Fibroblast of lung (primary cell): ENCODE measurements around the gene WWOX.

Experiments used
- EZH2 ChIP-seq: IDR thresholded peaks from 2 replicates; pipeline ENCODE4 v1.5.1; 2012; ENCODE audit warnings: low read length, control low read depth, mild to moderate bottlenecking; ENCODE audit errors: missing control alignments
- TF ChIP-seq, protein P1 (sequence below), 2 donors: IDR thresholded peaks in 1 of 2; conservative IDR thresholded peaks in 1 of 2; 1 replicate in 1 of 2; 2 replicates in 1 of 2; pipeline ENCODE4 v1.5.1; 2011 to 2012; ENCODE audit warnings: low read length in 2 of 2, control low read depth in 1 of 2, inconsistent platforms in 1 of 2, low read depth in 1 of 2, mild to moderate bottlenecking in 1 of 2

DNA sequence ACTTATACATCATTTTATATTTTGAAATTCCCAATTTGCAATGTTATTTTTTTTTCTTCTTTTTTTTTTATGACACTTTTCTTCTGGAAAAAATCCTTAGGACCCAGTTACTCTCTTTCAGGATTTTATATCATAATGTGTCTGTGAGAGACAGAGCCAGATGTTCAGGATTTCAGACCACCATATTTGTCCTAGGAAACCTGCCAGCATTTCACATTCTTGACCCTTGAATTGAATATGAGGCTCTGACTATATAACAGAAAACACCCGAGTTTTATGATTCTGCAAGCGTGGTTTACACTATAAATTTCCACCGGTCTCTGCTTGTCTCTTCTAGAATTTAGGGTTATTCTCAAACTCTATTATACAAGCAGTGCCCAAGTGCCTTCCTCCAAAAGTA lies 621.0 kb downstream of the WWOX start:
- TF ChIP-seq EZH2: no peak
- TF ChIP-seq, protein P1, sequence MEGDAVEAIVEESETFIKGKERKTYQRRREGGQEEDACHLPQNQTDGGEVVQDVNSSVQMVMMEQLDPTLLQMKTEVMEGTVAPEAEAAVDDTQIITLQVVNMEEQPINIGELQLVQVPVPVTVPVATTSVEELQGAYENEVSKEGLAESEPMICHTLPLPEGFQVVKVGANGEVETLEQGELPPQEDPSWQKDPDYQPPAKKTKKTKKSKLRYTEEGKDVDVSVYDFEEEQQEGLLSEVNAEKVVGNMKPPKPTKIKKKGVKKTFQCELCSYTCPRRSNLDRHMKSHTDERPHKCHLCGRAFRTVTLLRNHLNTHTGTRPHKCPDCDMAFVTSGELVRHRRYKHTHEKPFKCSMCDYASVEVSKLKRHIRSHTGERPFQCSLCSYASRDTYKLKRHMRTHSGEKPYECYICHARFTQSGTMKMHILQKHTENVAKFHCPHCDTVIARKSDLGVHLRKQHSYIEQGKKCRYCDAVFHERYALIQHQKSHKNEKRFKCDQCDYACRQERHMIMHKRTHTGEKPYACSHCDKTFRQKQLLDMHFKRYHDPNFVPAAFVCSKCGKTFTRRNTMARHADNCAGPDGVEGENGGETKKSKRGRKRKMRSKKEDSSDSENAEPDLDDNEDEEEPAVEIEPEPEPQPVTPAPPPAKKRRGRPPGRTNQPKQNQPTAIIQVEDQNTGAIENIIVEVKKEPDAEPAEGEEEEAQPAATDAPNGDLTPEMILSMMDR (conservative IDR thresholded peaks at IDR 0.05 in 1 of 2, IDR thresholded peaks at IDR 0.05 in 1 of 2; ENCODE audit: low read depth in 1 of 2, low read length in 2 of 2): no peak
